GM12865 (cell line): ENCODE data around the gene SLC8A2.
A peak's percentile ranks its signal among the peaks of the same experiment; 100 is the strongest.
"Not testable (repeated sequence)": the region's sequence is repeated elsewhere in the genome, so short reads cannot be mapped to it uniquely, and the experiment has no call there.

Experiments
- DNase-seq: peaks from one replicate; pipeline ENCODE4 v3.0.0; 2010; ENCODE audit warnings: low read depth
- H3K4me3 ChIP-seq: 2 replicates; pipeline ENCODE4 v1.5.1; 2011; ENCODE audit warnings: mild to moderate bottlenecking, low read depth, low read length, control low read depth
- TF ChIP-seq, protein P1 (sequence below): IDR thresholded peaks from 2 replicates; pipeline ENCODE4 v1.5.1; 2011; ENCODE audit warnings: low read length, control low read depth, low read depth, inconsistent platforms; ENCODE audit not compliant: insufficient read depth; ENCODE audit errors: missing control alignments

SLC8A2 gene

DNA sequence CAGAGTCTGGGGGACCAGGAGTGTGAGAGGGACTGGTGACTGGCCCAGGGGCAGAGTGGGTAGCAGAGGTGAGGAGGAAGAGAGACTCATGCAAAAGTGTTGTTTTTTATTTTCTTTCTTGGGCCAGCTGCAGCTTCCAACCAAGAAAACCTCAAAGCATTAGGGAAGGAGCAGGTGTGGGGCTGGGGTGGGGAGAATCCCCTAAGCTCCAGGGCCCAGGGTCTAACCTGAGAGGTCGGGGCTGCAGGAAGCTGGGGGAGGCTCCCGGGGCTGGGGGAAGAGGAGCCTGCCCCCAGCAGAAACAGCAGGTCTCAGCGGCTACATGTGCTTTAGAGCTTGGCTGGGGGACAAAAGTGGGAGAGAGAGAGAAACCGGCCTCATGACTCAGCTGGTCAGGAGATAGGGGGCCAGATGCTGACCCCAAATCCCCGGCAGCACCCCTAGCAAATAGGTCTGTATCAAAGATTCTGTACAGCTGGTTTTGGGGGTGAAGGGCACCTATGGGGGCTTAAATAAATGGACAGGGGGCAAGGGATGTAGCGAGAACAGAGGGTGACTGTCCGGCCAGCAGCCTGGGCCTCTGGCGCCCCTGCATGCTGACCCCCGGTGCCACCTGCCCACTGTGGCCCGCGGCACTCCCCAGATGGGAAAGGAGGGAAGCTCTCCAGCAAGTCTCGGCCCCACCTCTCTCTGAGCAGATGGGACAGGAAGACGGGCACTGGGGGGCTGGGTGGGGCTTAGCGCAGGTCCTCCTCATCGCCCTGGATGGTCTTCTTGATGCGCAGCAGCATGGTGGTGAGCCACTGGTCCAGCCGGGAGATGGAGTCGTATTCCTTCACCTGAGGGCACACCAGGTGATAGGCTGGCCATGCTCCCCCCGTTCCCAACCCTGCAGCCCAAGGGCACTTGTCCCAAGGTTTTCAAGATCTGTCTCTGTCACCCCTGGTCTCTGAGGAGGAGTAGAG, 16.1 kb upstream of the SLC8A2 start:
- no peak overlapping the region for H3K4me3 ChIP-seq
- DNase-seq, result no peak
- TF ChIP-seq, protein P1, sequence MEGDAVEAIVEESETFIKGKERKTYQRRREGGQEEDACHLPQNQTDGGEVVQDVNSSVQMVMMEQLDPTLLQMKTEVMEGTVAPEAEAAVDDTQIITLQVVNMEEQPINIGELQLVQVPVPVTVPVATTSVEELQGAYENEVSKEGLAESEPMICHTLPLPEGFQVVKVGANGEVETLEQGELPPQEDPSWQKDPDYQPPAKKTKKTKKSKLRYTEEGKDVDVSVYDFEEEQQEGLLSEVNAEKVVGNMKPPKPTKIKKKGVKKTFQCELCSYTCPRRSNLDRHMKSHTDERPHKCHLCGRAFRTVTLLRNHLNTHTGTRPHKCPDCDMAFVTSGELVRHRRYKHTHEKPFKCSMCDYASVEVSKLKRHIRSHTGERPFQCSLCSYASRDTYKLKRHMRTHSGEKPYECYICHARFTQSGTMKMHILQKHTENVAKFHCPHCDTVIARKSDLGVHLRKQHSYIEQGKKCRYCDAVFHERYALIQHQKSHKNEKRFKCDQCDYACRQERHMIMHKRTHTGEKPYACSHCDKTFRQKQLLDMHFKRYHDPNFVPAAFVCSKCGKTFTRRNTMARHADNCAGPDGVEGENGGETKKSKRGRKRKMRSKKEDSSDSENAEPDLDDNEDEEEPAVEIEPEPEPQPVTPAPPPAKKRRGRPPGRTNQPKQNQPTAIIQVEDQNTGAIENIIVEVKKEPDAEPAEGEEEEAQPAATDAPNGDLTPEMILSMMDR, result no peak

DNA sequence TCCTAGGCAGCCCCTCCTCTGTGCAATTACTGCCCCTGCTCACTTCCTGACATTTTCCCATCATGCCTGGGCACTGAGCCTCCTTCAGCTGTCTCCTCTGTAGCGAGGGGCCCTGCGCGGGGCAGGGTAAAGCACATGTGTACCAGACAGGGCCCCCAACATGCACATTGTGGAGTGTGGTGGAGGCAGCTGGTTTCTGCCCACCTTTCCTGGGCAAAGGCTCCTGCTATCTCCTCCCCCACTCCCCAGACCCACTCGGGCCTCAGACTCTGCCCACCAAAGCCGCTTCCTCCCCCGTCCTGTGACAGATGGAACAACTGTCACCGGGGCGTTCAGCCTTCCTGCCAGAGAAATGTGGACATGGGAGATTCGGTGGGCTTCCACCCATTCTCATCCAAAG, 15.2 kb upstream of the SLC8A2 start:
- no peak overlapping the region for H3K4me3 ChIP-seq
- TF ChIP-seq, protein P1, result no peak
- DNase-seq, result no peak

DNA sequence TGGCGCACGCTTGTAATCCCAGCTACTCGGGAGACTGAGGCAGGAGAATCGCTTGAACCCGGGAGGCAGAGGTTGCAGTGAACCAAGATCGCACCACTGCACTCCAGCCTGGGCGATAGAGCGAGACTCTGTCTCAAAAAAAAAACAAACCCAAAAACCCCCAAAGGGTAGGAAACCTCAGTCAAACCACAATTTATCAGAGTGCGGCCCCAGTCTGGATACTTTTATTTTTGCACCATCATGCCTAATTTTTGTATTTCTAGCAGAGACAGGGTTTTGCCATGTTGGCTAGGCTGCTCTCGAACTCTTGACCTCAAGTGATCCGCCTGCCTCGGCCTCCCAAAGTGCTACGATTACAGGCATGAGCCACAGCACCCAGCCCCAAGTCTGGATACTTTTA, 14.5 kb upstream of the SLC8A2 start:
- not testable (repeated sequence) for H3K4me3 ChIP-seq, DNase-seq

DNA sequence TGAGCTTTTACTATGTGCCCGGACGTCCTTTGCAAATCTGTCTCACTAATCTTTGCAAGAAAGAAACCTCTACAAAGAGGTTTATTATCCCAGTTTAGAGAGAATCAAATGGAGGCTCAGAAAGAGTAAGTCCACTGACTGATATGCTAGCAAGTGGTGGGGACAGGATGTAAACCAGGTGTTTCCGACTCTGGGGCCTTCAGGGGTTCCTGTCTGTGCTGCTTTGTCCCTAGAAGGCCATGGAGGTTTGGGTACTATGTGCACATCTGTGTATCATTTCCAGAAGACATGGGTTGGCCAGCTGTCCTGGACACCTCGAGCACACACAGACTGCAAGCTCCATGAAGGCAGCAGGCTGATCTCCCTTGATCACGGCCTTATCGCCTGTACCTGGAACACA, 13.5 kb upstream of the SLC8A2 start:
- H3K4me3 ChIP-seq, result peak overlapping the region; percentile 98
- TF ChIP-seq, protein P1, result no peak
- peak; percentile 33 for DNase-seq

DNA sequence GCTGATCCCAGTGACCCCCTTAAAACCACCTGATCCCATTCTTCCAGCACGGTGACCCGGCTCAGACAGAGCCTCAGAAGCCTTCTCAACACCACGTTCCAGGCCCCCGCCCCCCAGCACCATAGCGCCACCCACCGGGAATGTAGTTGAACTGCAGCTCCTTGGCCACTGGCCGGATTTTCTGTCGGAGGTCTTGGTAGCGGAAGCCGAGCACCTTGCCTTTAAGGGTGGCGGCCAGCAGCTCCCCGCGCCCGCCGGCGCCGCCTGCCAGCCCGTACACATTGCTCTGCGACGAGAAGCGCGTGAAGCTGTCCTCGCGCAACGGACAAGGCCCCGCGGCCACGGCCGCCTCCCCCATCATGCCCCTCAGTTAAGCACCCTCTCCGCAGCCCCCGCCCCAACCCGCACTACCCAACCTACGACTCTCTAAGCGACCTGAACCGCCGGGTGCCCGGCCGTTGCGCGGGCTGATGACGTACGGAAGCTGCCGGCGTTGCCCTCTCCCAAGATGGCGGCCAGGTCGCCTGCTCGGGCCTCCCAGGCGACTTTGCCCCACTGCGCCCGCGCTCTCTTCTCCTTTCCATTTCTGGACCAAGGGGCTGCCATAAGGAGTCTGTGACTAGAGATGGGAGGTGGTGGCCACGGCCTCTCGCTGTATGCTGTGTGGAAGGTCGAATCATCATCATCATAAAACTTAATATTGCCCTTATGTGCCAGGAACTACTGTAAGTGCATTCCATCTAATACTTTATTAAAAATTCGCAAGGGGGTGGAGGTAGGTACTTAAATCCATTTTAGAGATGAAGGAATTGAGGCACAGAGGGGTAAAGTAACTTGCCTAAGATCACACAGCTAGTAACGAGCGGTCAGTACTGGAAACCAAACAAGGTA, 12.4 kb upstream of the SLC8A2 start, which contains the start of gene KPTN:
TSS of gene KPTN (minus strand) at position 420 of the 891 bp plus-strand sequence. CDS start at position 361, 59 bp downstream.
- H3K4me3 ChIP-seq, result peak within 1 kb of the TSS; percentile 98
- TF ChIP-seq, protein P1, result peak; percentile 94
- peak; percentile 96 for DNase-seq

DNA sequence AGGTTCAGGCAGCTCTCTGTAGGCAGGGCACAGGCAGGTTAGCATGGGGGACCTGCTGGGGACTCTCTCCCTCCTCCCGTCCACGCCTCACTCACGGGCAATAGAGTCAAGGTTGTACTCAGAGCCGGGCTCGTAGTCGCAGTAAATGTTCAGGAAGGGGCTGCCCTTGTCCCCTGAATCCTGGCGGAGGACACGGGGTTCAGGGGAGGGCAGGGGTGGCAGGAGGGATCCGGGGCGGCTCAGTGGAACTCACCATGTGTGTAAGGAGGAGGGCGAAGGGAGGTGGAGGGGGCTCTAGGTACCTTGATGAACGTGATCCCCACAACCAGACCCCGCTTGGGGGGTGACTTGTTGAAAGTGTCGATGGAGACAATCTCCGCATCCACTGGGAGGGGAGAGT, 11.5 kb upstream of the SLC8A2 start:
- TF ChIP-seq, protein P1, result no peak
- peak overlapping the region; percentile 98 for H3K4me3 ChIP-seq

DNA sequence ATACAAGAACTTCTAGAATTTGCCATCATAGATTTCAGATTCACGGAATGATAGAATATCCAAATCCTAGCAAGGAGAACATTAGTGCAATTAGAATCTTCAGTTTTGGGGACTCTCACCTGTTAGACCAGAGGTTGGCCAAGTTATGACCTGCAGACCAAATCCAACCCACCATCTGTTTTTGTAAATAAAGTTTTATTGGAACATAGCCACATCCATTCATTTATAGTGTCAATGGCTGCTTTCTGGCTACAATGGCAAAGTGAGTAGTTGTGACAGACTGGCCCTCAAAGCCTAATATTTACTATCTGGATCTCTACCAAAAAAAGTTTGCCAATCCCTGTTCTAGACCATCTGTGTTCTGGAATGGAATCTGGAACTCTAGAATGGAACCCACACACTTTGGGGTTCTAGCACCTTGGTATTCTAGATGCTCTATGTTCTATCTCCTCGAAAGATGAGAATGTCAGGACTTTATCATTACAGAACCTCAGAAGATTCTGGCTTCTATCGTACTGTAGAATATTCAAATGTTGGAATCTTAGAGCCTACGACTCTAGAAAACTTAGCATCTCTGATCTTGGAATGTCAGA, 9.9 kb upstream of the SLC8A2 start:
- no peak for DNase-seq
- no peak overlapping the region for H3K4me3 ChIP-seq
- TF ChIP-seq, protein P1, result no peak

More for the DNA sequence above, 11.5 kb upstream of the SLC8A2 start:
- no peak for DNase-seq
